SU-DHL-6 (cell line): Measurements from ENCODE around the gene CDSN.

Experiments
- CTCF ChIP-seq: fragments of 200-600 bp; sonication (generic); IDR thresholded peaks from one replicate; pipeline ENCODE4 v1.5.1; 2017; ENCODE audit warnings: antibody characterized with exemption, mild to moderate bottlenecking, low read length, moderate library complexity; ENCODE audit not compliant: insufficient read depth, poor library complexity, severe bottlenecking
- EZH2phosphoT487 ChIP-seq: fragments of 200-600 bp; sonication (generic), shearing (Covaris generic); conservative IDR thresholded peaks from 2 replicates; pipeline ENCODE4 v1.6.1; 2018; ENCODE audit warnings: mild to moderate bottlenecking, antibody characterized with exemption, low read length, moderate library complexity, mixed read lengths

- TF ChIP-seq CTCF (no peak), EZH2phosphoT487 (no peak)
These were observed 9.2 kb downstream of the CDSN start for GRCh38 chr6:31110825-31111582.
